ENCODE measurements around the gene CSNK1G1.
"Not testable (repeated sequence)": the region's sequence is repeated elsewhere in the genome, so short reads cannot be mapped to it uniquely, and the experiment has no call there.

The CSNK1G1 gene

GRCh38 chr15:64386291-64386690, 30.3 kb upstream of the CSNK1G1 start:
- H3K27me3 ChIP-seq (ENCODE audit: insufficient read depth, low read length) = no peaks in the 10 kb centered on the region
- H3K9me3 ChIP-seq (ENCODE audit: low read length) = no peaks in the 10 kb centered on the region
- no peak overlapping the region for H3K4me2 ChIP-seq (ENCODE audit: low read length)
- H3F3A ChIP-seq (ENCODE audit: insufficient read depth, low read length) = no peaks in the 10 kb centered on the region
- peaks cover 10% of the 10 kb centered on the region; the same call in 1 of the 2 replicates for H3K79me2 ChIP-seq (ENCODE audit: insufficient read depth, low read length)
- H3K4me1 ChIP-seq (ENCODE audit: insufficient read depth, low read length, severe bottlenecking) = peaks cover 27% of the 10 kb centered on the region
- TF ChIP-seq CTCF (IDR thresholded peaks at IDR 0.05; ENCODE audit: low read length) (no peak), EZH2 (IDR thresholded peaks at IDR 0.05; ENCODE audit: borderline replicate concordance, low read length) (no peak)
- H4K20me1 ChIP-seq (ENCODE audit: insufficient read depth, low read length) = no peaks in the 10 kb centered on the region
- no peak overlapping the region for H3K4me3 ChIP-seq (ENCODE audit: low read depth, low read length, poor library complexity, severe bottlenecking)
- no peak overlapping the region for H3K27ac ChIP-seq (ENCODE audit: low read depth, low read length, poor library complexity, severe bottlenecking)
- H3K36me3 ChIP-seq (ENCODE audit: insufficient read depth, low read length) = no peaks in the 10 kb centered on the region
- H2AFZ ChIP-seq (ENCODE audit: low read length) = no peak overlapping the region
- no peak overlapping the region for H3K9ac ChIP-seq (ENCODE audit: low read length)
- H3K9me2 ChIP-seq (ENCODE audit: low read depth, low read length) = no peaks in the 10 kb centered on the region

GRCh38 chr15:64383760-64384159, 27.8 kb upstream of the CSNK1G1 start:
- H3K4me2 ChIP-seq (ENCODE audit: low read length) = no peak overlapping the region
- no peak for TF ChIP-seq CTCF (IDR thresholded peaks at IDR 0.05; ENCODE audit: low read length)
- TF ChIP-seq EZH2 (IDR thresholded peaks at IDR 0.05; ENCODE audit: borderline replicate concordance, low read length) = no peak
- no peak overlapping the region for H2AFZ ChIP-seq (ENCODE audit: low read length)
- H3K36me3 ChIP-seq (ENCODE audit: insufficient read depth, low read length) = peaks cover 9% of the 10 kb centered on the region; the same call in 1 of the 2 replicates
- H3K9ac ChIP-seq (ENCODE audit: low read length) = no peak overlapping the region
- H3K4me1 ChIP-seq (ENCODE audit: insufficient read depth, low read length, severe bottlenecking) = peaks cover 39% of the 10 kb centered on the region
- no peak overlapping the region for H3K27ac ChIP-seq (ENCODE audit: low read depth, low read length, poor library complexity, severe bottlenecking)
- H3K4me3 ChIP-seq (ENCODE audit: low read depth, low read length, poor library complexity, severe bottlenecking) = no peak overlapping the region
- H3F3A ChIP-seq (ENCODE audit: insufficient read depth, low read length) = no peaks in the 10 kb centered on the region
- H3K9me2 ChIP-seq (ENCODE audit: low read depth, low read length) = no peaks in the 10 kb centered on the region
- no peaks in the 10 kb centered on the region for H4K20me1 ChIP-seq (ENCODE audit: insufficient read depth, low read length)
- peaks cover 20% of the 10 kb centered on the region for H3K79me2 ChIP-seq (ENCODE audit: insufficient read depth, low read length)
- no peaks in the 10 kb centered on the region for H3K9me3 ChIP-seq (ENCODE audit: low read length)
- H3K27me3 ChIP-seq (ENCODE audit: insufficient read depth, low read length) = no peaks in the 10 kb centered on the region

- H3K9me2 ChIP-seq (ENCODE audit: low read depth, low read length) = no peaks in the 10 kb centered on the region
- peaks cover 23% of the 10 kb centered on the region for H3K36me3 ChIP-seq (ENCODE audit: insufficient read depth, low read length)
- H3K9me3 ChIP-seq (ENCODE audit: low read length) = no peaks in the 10 kb centered on the region
- H3K9ac ChIP-seq (ENCODE audit: low read length) = peak within 1 kb of the TSS; percentile 97
- peak within 1 kb of the TSS; percentile 98 for H3K4me2 ChIP-seq (ENCODE audit: low read length)
- no peaks in the 10 kb centered on the region for H4K20me1 ChIP-seq (ENCODE audit: insufficient read depth, low read length)
- H3F3A ChIP-seq (ENCODE audit: insufficient read depth, low read length) = no peaks in the 10 kb centered on the region
- H3K4me3 ChIP-seq (ENCODE audit: low read depth, low read length, poor library complexity, severe bottlenecking) = peak within 1 kb of the TSS; percentile 99
- no peak for TF ChIP-seq CTCF (IDR thresholded peaks at IDR 0.05; ENCODE audit: low read length)
- TF ChIP-seq EZH2 (IDR thresholded peaks at IDR 0.05; ENCODE audit: borderline replicate concordance, low read length) = no peak
- peaks cover 29% of the 10 kb centered on the region for H3K4me1 ChIP-seq (ENCODE audit: insufficient read depth, low read length, severe bottlenecking)
- peak within 1 kb of the TSS; percentile 81 for H2AFZ ChIP-seq (ENCODE audit: low read length)
- peak within 1 kb of the TSS; percentile 59 for H3K27ac ChIP-seq (ENCODE audit: low read depth, low read length, poor library complexity, severe bottlenecking)
- peaks cover 16% of the 10 kb centered on the region for H3K79me2 ChIP-seq (ENCODE audit: insufficient read depth, low read length)
- H3K27me3 ChIP-seq (ENCODE audit: insufficient read depth, low read length) = no peaks in the 10 kb centered on the region
These were observed 25.2 kb upstream of the CSNK1G1 start, which contains the start of gene PCLAF for GRCh38 chr15:64381000-64381751. TSS of gene PCLAF (minus strand) at chr15:64381441. CDS start at chr15:64381371, 70 bp downstream.

GRCh38 chr15:64380130-64380870, 24.3 kb upstream of the CSNK1G1 start:
- not testable (repeated sequence) for H2AFZ ChIP-seq (ENCODE audit: low read length); H3K27me3 ChIP-seq (ENCODE audit: insufficient read depth, low read length); H3K9me3 ChIP-seq (ENCODE audit: low read length); H3F3A ChIP-seq (ENCODE audit: insufficient read depth, low read length); H4K20me1 ChIP-seq (ENCODE audit: insufficient read depth, low read length); H3K9me2 ChIP-seq (ENCODE audit: low read depth, low read length)
- Histone ChIP-seq H3K4me3 (ENCODE audit: low read depth, low read length, poor library complexity, severe bottlenecking) (peak overlapping the region; percentile 99), H3K27ac (ENCODE audit: low read depth, low read length, poor library complexity, severe bottlenecking) (peak overlapping the region; percentile 59), H3K4me2 (ENCODE audit: low read length) (peak overlapping the region; percentile 98), H3K9ac (ENCODE audit: low read length) (peak overlapping the region; percentile 97), H3K79me2 (ENCODE audit: insufficient read depth, low read length) (peaks cover 16% of the 10 kb centered on the region), H3K36me3 (ENCODE audit: insufficient read depth, low read length) (peaks cover 32% of the 10 kb centered on the region), H3K4me1 (ENCODE audit: insufficient read depth, low read length, severe bottlenecking) (peaks cover 29% of the 10 kb centered on the region)

Data from OCI-LY1 (cell line).